ENCODE measurements around the gene HHAT. TPM values are rescaled to one million over a fixed set of nuclear protein-coding genes. Genes with fewer than 3 reads are reported as not detected.
"Not testable (repeated sequence)": the region's sequence is repeated elsewhere in the genome, so short reads cannot be mapped to it uniquely, and the experiment has no call there.

Gene HHAT
- total RNA-seq, 1 donor from 2014 or later = 19.9 TPM

- no peak for DNase-seq (ENCODE audit: low spot score)
Observed at GRCh38 chr1:210397252-210397651, 68.5 kb downstream of the HHAT start.

DNA sequence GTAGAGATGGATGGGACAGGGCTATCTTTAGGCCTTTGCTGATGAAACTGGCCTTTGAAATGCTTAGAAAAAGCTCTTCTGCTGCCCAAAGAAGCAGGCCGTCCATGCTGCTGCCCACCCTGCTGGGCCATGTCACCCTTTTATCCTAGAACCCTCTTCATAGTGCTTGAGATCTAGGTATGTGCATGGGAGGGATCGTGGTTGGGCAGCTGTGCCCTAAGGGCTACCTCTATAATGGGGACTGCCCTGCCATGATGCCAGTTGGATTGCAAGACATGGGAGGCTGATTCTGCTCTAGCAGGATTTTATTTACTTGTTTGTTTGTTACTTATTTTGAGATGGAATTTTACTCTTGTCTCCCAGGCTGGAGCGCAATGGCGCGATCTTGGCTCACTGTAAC lies 69.0 kb downstream of the HHAT start:
- DNase-seq (ENCODE audit: low spot score) = no peak

DNA sequence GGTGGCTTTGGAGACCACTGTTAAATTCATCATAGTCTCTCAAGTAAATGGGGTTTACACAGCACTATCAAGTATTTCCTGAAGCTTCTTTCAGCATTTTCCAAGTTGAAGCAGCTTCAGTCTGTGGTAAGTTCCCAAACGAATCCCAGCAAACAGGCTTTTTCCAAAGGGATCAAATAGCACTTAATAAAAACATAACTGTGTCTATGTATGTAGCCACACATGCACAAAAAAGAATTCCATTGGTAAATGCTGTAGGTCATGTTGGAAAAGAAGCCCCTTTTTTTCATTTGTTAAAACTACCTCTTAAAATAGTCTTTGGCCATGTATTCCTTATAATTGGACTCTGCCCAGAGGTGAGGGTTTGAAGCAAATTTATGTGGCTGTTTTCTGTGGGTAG lies 69.8 kb downstream of the HHAT start:
- DNase-seq (ENCODE audit: low spot score) = no peak

GRCh38 chr1:210400043-210400840 lies 71.5 kb downstream of the HHAT start:
- peak; percentile 66 for DNase-seq (ENCODE audit: low spot score)

- no peak for DNase-seq (ENCODE audit: low spot score)
Observed at GRCh38 chr1:210402560-210402959, 73.9 kb downstream of the HHAT start.

DNA sequence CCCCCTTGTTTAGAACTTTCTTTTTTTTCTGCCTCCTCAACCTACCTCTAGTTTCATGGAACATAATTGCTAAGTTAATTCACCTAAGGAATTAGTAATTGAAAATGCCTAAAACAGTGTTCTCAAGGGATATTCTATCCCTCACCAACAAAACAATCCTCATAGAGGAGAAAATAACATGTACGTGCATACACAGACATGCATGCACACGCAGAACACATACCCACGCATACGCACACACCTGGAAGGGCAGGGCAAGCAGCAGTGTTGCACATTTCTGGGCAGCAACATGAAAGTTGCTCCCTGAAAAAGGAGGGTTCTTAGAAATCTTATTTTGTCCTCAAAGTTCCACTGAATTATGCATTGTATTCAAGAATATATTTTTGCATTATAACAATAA lies 76.6 kb downstream of the HHAT start:
- DNase-seq (ENCODE audit: low spot score) = no peak

GRCh38 chr1:210406341-210406740 lies 77.6 kb downstream of the HHAT start:
- not testable (repeated sequence) for DNase-seq (ENCODE audit: low spot score)

GRCh38 chr1:210407207-210407886 lies 78.6 kb downstream of the HHAT start:
- DNase-seq (ENCODE audit: low spot score) = peak; percentile 70

GRCh38 chr1:210407887-210408252 lies 79.2 kb downstream of the HHAT start:
- DNase-seq (ENCODE audit: low spot score) = no peak

DNA sequence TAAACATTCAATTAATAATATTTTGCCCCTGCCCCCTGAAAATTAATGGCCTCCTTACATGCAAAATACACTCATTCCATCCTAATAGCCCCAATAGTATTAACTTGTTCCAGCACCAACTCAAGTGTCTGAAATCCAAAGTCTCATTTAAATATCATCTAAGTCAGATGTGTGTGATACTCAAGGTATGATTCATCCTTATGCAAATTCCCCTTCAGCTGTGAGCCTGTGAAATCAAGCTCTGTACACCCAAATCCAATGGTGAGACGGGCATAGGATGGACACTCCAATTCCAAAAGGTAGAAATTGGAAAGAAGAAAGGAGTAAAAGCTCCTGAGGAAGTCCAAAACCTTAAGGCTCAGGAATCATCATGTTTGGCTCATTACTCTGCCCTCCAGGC lies 83.5 kb downstream of the HHAT start:
- no peak for DNase-seq (ENCODE audit: low spot score)

GRCh38 chr1:210413951-210414350 lies 85.2 kb downstream of the HHAT start:
- no peak for DNase-seq (ENCODE audit: low spot score)

- DNase-seq (ENCODE audit: low spot score) = no peak
Observed at GRCh38 chr1:210415846-210416448, 87.2 kb downstream of the HHAT start.

- no peak for DNase-seq (ENCODE audit: low spot score)
Observed at GRCh38 chr1:210416681-210417080, 88.0 kb downstream of the HHAT start.

DNA sequence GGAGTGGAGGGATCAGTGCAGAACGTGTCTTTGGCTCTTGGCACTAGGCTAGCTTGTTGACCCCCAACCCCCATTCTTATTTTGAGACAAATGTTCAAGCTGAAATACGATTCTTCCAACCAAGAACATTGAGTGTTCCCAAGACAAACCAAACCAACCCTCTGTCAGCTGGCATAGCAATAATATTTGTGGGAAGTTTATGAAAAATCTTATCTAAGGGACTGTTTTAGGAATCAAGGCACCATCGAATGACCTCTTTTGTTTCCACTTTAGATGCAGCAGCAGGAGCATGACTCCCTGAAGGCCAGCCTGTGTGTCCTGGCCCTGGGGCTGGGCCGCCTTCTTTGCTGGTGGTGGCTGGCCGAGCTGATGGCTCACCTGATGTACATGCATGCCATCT lies 89.2 kb downstream of the HHAT start:
- DNase-seq (ENCODE audit: low spot score) = no peak

GRCh38 chr1:210418863-210419650 lies 90.4 kb downstream of the HHAT start:
- DNase-seq (ENCODE audit: low spot score) = no peak

DNA sequence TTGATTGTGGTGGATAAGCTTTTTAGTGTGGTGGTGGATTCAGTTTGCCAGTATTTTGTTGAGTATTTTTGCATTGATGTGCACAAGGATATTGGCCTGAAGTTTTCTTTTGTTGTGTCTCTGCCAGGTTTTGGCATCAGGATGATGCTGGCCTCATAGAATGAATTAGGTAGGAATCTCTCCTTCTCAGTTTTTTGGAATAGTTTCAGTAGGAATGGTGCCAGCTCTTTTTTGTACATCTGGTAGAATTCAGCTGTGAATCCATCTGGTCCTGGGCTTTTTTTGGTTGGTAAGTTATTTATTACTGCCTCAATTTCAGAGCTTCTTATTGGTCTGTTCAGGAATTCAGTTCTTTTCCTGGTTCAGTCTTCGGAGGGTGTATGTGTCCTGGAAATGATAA lies 98.0 kb downstream of the HHAT start:
- not testable (repeated sequence) for DNase-seq (ENCODE audit: low spot score)

GRCh38 chr1:210428696-210429095 lies 100.0 kb downstream of the HHAT start:
- no peak for DNase-seq (ENCODE audit: low spot score)

DNA sequence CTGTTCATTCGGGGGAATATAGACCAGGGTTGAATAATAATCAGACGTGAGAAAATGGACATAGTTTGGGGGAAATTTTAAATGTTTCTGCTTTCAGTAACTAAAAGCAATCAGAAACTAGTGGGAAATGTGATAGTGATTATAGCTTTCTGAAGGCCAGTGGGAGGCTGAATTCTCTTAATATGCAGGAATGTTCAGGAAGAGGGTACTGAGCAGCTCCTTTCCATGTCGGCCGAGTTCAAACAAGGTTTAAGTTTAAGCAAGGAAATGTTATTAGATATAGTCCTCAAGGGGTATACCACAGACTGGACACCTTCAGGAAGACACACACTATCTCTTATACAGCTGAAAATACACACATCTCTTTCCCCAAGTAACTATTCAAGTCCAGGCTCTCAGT lies 105.5 kb downstream of the HHAT start:
- DNase-seq (ENCODE audit: low spot score) = no peak

GRCh38 chr1:210437111-210437510 lies 108.4 kb downstream of the HHAT start:
- no peak for DNase-seq (ENCODE audit: low spot score)

GRCh38 chr1:210437781-210438180 lies 109.1 kb downstream of the HHAT start:
- DNase-seq (ENCODE audit: low spot score) = no peak

DNA sequence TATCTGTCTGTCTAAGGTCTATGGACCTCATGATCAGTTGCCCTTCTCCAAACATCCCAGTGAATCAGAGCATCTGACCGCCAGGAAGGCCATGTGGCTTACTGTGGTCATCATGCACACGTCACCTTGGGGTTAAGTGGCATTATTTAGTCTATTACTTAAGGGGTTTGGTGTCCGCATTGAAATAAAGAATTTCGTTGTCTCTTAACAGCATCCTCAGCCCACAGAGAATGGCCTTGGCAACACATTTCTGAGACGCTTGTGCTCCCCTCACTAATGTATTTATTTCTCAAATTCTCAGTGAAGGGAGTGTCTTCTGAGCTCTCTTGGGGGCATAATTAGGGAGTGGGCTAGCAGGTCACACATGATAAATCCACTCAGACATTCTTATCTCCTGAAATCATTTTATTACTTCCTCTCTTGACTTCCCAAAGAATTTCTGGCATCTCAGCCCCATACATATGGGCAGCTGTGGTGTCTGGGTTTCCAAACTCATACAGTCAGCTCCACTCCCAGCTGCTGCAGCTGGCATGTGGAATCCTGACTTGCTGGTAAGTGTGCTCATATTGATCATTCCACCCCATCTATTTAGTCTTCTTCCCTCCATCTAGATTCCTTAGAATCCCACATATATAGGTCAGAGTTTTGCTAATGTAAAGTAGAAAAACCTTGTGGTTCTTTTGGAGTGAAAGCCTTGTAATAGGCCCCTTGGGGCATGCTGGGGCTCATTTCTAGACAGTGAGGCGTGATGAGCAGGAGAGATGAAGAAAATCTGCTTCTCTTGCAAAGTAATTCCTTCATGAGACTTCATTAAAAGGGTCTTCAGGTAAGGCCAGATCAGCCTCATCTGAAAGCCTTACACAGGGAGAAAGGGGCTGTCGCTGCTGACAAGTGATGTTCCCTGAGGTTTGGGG lies 110.5 kb downstream of the HHAT start:
- no peak for DNase-seq (ENCODE audit: low spot score)

Data from ureter (tissue), 1 donor.